DND-41 (cell line): Measurements from ENCODE around the gene IGSF9B.

ENCODE experiments used
- EZH2 ChIP-seq: IDR thresholded peaks from 3 replicates; pipeline ENCODE4 v1.6.1; 2012; ENCODE audit warnings: borderline replicate concordance, low read depth, mild to moderate bottlenecking, moderate library complexity, low read length, inconsistent platforms; ENCODE audit not compliant: severe bottlenecking
- TF ChIP-seq, protein P1 (sequence below): IDR thresholded peaks from 2 replicates; pipeline ENCODE4 v1.5.1; 2012; ENCODE audit warnings: borderline replicate concordance, low read length, moderate library complexity, mild to moderate bottlenecking; ENCODE audit not compliant: poor library complexity, severe bottlenecking; ENCODE audit errors: extremely low read depth

DNA sequence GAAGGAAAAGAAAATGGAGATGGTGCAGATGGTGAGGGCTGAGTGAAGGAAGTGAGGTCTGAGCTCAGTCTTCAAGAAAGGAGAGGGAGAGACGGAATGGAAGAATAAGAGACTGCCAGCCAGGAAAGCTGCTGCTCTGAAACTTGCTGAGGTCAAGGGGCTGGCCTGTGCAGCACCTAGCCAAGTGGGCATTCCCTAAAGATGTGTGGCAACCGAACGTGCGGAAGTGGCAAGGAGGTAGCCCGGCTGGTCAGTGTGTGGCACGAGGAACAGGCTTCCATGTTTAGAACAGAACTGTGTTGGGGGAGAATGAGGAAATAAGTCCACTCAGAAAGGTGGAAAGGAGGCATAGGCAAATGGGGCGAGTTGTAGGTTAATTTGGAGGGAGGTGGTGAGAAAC lies 7.6 kb upstream of the IGSF9B start:
- no peak for TF ChIP-seq EZH2
- TF ChIP-seq, protein P1, sequence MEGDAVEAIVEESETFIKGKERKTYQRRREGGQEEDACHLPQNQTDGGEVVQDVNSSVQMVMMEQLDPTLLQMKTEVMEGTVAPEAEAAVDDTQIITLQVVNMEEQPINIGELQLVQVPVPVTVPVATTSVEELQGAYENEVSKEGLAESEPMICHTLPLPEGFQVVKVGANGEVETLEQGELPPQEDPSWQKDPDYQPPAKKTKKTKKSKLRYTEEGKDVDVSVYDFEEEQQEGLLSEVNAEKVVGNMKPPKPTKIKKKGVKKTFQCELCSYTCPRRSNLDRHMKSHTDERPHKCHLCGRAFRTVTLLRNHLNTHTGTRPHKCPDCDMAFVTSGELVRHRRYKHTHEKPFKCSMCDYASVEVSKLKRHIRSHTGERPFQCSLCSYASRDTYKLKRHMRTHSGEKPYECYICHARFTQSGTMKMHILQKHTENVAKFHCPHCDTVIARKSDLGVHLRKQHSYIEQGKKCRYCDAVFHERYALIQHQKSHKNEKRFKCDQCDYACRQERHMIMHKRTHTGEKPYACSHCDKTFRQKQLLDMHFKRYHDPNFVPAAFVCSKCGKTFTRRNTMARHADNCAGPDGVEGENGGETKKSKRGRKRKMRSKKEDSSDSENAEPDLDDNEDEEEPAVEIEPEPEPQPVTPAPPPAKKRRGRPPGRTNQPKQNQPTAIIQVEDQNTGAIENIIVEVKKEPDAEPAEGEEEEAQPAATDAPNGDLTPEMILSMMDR: no peak
